Activated T-helper 9 cell treated with anti-CD3 and anti-CD28 coated beads, Interleukin-2, amount 50 U/mL, for 16 hours (primary cell): Measurements from ENCODE around the gene RHNO1.

Experiments used
- DNase-seq: peaks from one replicate; pipeline ENCODE4 v3.0.0-alpha.2; 2020; ENCODE audit warnings: low read depth

Gene RHNO1

DNA sequence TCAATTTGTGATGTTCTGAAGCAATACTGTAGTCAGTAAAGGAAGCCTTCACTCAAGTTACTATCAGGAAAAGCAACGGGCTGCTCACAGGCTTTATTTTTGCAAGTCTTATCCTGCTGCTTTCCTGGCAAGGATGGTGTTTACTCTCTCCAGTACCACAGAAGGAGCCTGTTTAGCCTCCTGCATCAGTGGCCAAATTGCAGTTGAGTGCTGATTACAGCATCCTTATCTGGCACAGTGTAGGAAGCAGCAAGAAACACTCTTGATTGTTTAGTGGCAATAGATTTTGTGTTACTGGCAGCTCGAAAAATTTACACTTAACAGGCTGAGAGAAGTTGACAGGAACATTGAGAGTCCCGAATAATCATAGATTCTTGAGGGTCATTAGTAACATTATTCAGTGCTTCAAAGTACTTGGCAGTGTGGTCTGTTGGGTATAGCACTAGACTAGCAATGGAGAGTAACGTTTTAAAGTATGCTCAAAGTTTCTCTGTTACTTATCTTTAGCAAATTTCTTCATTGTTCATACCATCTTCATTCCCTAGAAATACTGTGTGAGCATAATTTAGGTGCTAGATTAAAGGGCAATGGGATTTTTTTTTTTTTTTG is 25.4 kb downstream of the RHNO1 start:
- DNase-seq: no peak

DNA sequence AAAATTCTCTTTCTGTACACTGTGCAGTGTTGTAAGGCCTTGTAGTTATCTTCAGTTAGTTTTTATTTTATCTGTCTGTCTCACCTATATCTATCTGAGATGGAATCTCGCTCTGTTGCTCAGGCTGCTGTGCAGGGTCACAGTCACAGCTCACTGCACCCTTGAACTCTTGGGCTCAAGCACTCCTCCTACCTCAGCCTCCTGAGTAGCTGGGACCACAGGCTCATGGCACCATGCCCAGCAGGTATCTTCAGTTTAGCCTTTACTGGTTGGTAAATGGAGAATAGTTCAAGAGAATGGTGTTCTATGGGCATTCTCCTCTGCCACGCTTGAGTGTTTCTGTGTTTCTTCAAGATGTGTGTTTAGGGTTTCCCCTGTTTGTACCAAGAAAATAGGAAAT is 27.2 kb downstream of the RHNO1 start:
- no peak for DNase-seq

DNA sequence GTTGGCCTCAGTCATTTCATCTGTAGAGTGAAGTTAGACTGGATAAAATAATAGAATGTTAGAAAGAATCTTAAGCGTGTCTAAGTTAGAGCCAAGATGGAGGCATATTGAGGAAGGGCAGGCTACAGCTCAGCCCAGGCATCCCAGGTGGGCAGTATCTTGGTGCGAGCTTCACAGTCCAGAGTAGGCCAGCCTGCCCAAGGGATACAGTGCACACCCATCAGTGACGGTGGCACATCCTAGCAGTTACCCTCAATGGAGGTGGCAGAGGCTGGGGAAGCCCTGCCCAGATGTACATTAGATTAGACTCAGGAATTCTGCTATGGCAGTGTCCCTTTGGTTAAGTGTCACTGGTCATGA is 35.2 kb downstream of the RHNO1 start:
- DNase-seq: no peak

DNA sequence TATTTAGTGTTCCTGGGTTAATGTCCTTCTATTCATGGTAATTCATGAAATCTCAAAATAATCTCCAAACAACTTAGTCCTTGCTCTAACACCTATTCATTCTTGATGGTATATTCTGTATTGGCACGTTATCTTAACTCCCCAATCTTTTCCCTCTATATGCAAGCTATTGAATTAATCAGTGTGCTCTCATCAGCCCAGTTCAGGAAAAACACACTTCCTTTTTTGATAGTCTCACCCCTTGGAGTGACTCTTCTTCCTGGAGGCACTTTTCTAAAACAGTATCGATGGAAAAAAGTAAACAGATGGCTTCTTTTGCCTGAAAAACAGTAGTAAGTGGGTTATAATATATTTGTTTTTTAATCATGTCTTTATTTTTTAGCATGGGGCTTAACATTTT is 42.2 kb downstream of the RHNO1 start:
- no peak for DNase-seq

DNA sequence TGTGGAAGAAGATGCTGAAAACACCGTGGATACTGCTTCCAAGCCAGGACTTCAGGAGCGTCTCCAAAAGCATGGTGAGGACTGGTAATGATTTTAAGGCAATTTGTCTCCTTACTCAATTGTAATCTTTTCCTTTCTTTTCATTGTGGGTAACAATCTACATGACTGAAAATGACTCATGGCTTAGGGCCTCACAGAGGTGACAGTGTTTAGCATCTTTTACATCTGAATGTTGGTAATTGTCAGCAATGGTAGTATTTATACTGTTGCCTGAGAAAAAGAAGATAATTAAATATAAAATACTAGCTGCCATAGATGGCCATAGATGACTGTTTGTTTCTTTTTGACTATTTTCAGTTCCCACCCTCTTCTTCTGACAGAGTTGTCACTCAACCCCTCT is 45.3 kb downstream of the RHNO1 start:
- no peak for DNase-seq

DNA sequence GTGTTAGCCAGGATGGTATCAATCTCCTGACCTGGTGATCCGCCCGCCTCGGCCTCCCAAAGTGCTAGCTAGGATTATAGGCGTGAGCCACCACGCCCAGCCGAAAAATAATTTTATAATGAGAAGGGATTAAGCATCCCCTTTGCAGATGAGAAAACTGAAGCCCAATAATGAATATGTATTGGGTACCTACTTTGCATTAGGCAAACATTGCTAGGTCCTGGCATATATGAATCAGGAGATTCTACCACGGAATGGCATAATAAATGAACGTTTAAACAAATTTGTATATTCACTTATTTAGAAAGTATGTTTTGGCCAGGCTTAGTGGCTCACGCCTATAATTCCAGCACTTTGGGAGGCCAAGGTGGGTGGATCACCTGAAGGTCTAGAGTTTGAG is 46.0 kb downstream of the RHNO1 start:
- DNase-seq: no peak

DNA sequence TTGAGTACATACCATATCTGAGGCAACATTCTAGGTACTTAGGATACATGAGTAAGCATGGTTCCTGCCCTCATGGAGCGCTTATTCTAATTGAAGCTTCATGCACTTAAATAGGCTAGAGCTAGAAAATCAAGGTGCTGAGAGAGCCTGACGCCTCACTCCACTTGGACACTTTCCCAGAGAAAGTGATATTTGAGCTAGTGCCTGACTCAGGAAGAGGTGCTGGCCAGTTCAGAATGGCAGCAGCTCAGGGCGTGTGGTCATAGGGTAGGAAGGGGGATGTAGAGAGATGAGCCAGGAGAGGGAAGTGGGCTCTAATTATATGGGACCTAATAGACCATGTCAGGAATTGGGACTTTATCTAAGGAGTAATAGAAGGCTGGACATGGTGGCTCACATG is 47.0 kb downstream of the RHNO1 start:
- DNase-seq: no peak

DNA sequence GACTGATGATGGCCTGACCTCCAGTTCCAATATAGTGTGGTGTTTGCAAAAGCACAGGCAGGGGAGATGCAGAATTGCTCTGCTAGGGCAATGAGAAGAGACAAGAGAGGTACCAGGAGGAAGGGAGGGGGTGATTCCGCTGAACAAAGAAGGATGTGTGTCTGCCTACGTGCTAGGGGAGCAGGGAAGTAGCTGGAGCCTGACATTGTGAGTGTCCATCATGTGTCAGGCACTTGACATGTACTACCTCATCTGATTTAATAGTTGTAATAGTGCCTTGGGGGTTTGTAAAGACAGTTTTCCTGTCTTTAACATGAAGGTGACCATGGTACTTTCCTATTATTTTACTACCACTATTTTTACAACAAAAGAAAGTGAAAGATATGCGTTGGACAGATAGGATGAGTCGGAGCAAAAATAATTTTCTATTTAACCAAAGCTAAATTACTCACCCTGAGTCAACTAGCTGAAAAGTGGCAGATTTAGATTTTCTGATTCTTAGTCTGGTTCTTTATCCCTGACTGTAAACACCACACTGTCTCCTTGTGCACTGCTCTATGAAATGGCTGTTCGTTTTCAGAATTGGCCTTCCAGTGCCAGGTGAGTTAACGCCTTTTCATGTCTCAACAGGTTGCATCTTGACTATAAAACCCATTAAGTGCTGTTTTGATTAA is 48.4 kb downstream of the RHNO1 start:
- no peak for DNase-seq

DNA sequence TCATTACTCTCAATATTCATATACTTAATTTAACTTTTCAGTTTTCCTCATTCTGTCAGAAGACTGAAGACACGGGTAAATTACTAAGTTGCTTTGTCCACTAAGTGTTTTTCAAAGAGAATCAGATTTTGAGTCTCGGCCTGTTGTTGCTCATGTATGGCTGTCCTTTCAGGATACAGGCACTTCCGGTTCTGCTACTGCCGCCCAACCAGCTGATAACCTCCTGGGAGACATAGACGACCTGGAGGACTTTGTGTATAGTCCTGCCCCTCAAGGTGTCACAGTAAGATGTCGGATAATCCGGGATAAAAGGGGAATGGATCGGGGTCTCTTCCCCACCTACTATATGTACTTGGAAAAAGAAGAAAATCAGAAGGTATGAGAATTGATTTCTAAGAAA is 53.8 kb downstream of the RHNO1 start:
- DNase-seq: no peak

DNA sequence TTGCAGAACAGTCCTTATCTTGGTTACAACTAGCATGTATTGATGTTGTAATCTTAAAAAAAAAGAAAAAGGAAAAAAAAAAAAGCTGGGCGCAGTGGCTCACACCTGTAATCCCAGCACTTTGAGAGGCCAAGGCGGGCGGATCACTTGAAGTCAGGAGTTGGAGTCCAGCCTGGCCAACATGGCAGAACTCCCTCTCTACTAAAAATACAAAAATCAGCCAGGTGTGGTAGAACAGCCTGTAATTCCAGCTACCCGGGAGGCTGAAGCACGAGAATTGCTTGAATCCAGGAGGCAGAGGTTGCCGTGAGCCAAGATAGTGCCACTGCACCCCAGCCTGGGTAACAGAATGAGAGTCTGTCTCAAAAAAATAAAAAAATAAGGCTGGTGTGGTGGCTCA is 56.6 kb downstream of the RHNO1 start:
- DNase-seq: no peak

DNA sequence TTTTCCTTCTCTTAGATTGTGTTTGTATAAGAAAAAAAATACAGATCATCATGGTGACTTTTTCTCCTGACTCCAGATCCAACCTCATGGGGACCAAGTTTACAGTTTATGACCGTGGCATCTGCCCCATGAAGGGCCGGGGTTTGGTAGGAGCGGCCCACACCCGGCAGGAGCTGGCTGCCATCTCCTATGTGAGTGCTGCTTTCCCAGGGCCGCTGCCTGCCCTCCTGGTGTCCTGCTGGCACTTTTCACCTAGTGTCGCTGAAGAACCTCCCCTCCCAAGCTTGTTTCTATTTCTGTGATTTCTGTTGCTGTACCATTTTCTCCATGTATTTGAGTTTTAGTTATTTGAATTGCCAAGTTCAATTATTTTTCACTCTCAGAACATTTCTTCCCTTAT is 57.3 kb downstream of the RHNO1 start:
- no peak for DNase-seq

DNA sequence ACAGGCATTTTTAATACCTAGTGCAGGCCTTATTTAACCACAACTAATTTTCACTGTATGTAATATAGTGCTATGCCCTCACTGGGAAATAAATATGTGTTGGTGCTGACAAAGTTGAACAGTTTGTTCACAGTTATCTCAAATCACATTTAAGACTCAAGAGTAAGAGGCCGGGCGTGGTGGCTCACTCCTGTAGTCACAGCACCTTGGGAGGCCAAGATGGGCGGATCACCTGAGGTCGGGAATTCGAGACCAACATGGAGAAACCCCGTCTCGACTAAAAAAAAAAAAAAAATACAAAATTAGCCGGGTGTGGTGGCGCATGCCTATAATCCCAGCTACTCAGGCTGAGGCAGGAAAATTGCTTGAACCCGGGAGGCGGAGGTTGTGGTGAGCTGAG is 59.3 kb downstream of the RHNO1 start:
- DNase-seq: no peak

DNA sequence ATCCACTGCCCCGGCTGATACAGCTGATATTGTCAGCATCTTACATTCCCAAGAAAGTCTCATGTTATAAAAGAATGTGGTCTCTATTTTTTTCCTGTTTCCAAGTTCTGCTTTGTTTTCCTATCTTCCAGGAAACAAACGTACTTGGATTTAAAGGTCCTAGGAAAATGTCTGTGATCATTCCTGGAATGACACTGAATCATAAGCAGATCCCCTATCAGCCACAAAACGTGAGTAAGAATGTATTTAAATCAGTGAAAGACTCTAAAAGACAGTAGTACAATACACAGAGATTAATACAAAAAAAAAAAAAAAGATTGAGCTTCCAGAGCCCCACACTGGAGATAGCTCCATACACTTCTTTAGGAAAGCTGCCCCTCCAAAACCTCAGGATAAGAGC is 60.5 kb downstream of the RHNO1 start:
- no peak for DNase-seq
